Measurements from ENCODE around the gene MTG2. TPM values are rescaled to one million over a fixed set of nuclear protein-coding genes. Genes with fewer than 3 reads are reported as not detected.

Gene MTG2
- 10 to 100 TPM; 29.5 to 56.5 (median 39.6) TPM for total RNA-seq
- 10 to 100 TPM; 25.0 to 56.2 (median 46.7) TPM for polyA plus RNA-seq
- long read RNA-seq, donor 1, transcript MTG2-201 (7 exons, 2,929 nt), result major isoform, 16 of 47 reads
- long read RNA-seq, donor 1, partial matches to known transcripts, result 24 of 47 reads
- long read RNA-seq, donor 1, other reads (novel, unspliced or antisense), result 7 of 47 reads
- long read RNA-seq, donor 2, transcript MTG2-201 (7 exons, 2,929 nt), result major isoform, 12 of 108 reads
- long read RNA-seq, donor 2, partial matches to known transcripts, result 65 of 108 reads
- long read RNA-seq, donor 2, other reads (novel, unspliced or antisense), result 30 of 108 reads

DNA sequence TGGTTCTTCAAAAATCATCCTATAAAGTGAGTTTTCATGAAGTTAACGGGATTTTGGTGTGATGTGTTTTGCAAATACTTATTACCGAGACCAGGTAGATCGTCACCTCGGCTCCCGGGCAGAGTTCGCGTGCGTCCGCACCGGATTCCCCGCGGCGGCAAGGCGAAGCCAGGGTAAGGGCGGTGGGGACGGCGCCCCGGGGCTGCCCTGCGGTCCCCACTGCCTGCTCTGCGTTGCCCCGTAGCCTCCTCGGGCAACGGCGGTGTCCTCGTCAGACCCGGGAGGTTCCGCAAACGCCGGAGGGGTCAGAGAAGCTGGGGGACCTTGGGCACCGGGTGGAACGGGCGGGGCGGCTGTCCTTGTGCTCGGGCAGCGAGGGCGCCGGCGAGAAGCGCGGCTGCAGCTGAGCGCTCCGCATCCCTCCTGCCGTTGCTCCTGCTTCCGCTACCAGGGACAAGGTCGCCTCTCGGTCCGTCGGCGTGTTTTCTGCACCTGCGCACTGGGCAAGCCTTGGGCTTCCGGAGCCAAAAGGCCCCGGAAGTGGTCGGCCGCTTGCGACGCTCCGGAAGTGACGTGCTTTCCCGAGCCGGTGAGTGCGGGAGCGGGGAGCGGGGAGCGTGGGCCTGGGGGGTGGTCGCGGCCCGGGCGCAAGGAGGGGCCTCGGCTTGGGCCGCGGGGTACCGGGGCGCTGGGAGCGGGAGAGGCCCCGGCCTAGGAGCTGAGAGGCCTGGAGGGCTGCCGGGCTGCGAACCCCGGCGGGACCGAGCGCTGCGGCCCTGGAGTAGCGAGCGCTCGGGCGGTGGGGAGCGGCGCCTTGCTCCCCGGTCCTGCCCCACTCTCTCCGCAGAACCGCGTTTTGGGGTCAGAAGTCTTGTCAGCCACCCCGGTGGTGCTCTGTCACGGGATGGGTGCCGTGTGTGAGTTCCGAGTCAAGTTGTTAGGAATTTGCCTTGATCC is at the start of gene MTG2:
Gene MTG2 (plus strand): TSS at position 560 of the 957 bp plus-strand sequence. CDS start 10,393 bp downstream, outside the sequence.
- H3K4me1 ChIP-seq, result peaks cover 13% of the 10 kb centered on the region
- TF ChIP-seq CTCF (IDR thresholded peaks at IDR 0.05), result no peak
- ATAC-seq, result peak; percentile 96 to 98 (median 98)
- 0 to 1% (median 0%) methylated on average over 81 to 96 of the region's 96 CpGs for WGBS, 3 donors
- peaks cover 0 to 29% of the 10 kb centered on the region in 2 donors for H3K36me3 ChIP-seq (ENCODE audit: insufficient read depth in 1 of 2, low read depth in 1 of 2)
- peak within 1 kb of the TSS; percentile 95 for H3K4me3 ChIP-seq
- DNase-seq, result peak; percentile 95 to 98
- intact Hi-C loops (cut with DNase I), result loop anchor here (2.0 to 10.0 kb wide), 2 partner anchors 40 to 202 kb away; partner anchors contain the start of genes RPS21 (in 2 of the 2), PSMA7 (in 1 of the 2) and SS18L1 (in 1 of the 2)
- no peaks in the 10 kb centered on the region for H3K9me3 ChIP-seq
- no peaks in the 10 kb centered on the region for H3K27me3 ChIP-seq (ENCODE audit: insufficient read depth in 3 of 3, low read length in 2 of 3)
- peak within 1 kb of the TSS; percentile 96 for H3K27ac ChIP-seq

- TF ChIP-seq CTCF (IDR thresholded peaks at IDR 0.05), result no peak
- peak in 2 of 4 donors; percentile 2 to 13 for ATAC-seq
- H3K4me3 ChIP-seq, result peak overlapping the region; percentile 22
- no peaks in the 10 kb centered on the region for H3K27me3 ChIP-seq (ENCODE audit: insufficient read depth in 3 of 3, low read length in 2 of 3)
- H3K27ac ChIP-seq, result peak overlapping the region; percentile 67
- peak; percentile 48 to 64 for DNase-seq
- peaks cover 38% of the 10 kb centered on the region for H3K4me1 ChIP-seq
- peaks cover 13 to 99% of the 10 kb centered on the region in 2 donors for H3K36me3 ChIP-seq (ENCODE audit: insufficient read depth in 1 of 2, low read depth in 1 of 2)
- no peaks in the 10 kb centered on the region for H3K9me3 ChIP-seq
- WGBS, 3 donors, result 68 to 85% (median 72%) methylated on average over 28 to 29 of the region's 29 CpGs
- intact Hi-C loops (cut with DNase I), result no loop called here
Observed at GRCh38 chr20:62133051-62133845, 49.6 kb upstream of the MTG2 start.

DNA sequence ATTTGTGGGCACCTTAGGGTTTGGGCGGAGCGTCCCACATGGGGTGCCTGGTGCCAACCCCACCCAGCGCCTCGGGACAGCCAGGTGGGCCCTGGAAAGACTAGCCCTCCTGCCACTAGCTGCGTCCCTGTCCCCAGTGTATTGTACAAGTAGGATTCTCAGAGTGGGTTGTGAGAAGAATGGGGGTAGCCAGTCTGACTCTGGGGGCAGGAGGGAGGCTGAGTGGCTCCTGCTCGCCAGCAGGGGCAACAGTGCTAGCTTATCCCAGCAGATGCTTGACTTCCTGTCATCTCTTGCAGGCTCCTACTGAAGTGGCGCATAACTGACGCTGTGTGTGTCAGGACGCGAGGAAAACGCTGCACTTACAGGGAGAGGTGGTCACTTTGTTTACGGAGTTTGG is 49.0 kb upstream of the MTG2 start:
- WGBS, 3 donors, result 62 to 81% (median 65%) methylated on average over 12 of the region's 12 CpGs
- Histone ChIP-seq H3K4me3 (no peak overlapping the region), H3K4me1 (peaks cover 34% of the 10 kb centered on the region), H3K9me3 (no peaks in the 10 kb centered on the region), H3K27me3 (ENCODE audit: insufficient read depth in 3 of 3, low read length in 2 of 3) (no peaks in the 10 kb centered on the region), H3K36me3 (ENCODE audit: insufficient read depth in 1 of 2, low read depth in 1 of 2) (peaks cover 15 to 99% of the 10 kb centered on the region in 2 donors), H3K27ac (peak overlapping the region; percentile 67)
- ATAC-seq (peak in 3 of 4 donors; percentile 19 to 34 (median 26)), DNase-seq (no peak)
- intact Hi-C loops (cut with DNase I), result no loop called here
- no peak for TF ChIP-seq CTCF (IDR thresholded peaks at IDR 0.05)

- intact Hi-C loops (cut with DNase I), result loop anchor here (5.0 kb wide), 4 partner anchors 67 to 122 kb away; partner anchors contain the start of gene TAF4 (in 1 of the 2)
- ATAC-seq, result peak; percentile 51 to 74 (median 65)
- peak; percentile 71 to 88 for DNase-seq
- Histone ChIP-seq H3K36me3 (ENCODE audit: insufficient read depth in 1 of 2, low read depth in 1 of 2) (peaks cover 19 to 99% of the 10 kb centered on the region in 2 donors), H3K27me3 (ENCODE audit: insufficient read depth in 3 of 3, low read length in 2 of 3) (no peaks in the 10 kb centered on the region), H3K4me3 (no peak overlapping the region), H3K9me3 (no peaks in the 10 kb centered on the region), H3K4me1 (peaks cover 31% of the 10 kb centered on the region), H3K27ac (peak overlapping the region; percentile 67)
- no peak for TF ChIP-seq CTCF (IDR thresholded peaks at IDR 0.05)
- 20 to 34% (median 25%) methylated on average over 11 of the region's 11 CpGs for whole genome bisulfite sequencing, 3 donors
Observed at GRCh38 chr20:62134735-62135231, 48.0 kb upstream of the MTG2 start.

Data from psoas muscle (tissue), 8 donors.